ENCODE measurements around the gene PDGFD. TPM values are rescaled to one million over a fixed set of nuclear protein-coding genes. Genes with fewer than 3 reads are reported as not detected.

PDGFD gene
- polyA plus RNA-seq, 1 of the 3 experiments (the other 2 are of a cell fraction): 4.8 TPM

DNA sequence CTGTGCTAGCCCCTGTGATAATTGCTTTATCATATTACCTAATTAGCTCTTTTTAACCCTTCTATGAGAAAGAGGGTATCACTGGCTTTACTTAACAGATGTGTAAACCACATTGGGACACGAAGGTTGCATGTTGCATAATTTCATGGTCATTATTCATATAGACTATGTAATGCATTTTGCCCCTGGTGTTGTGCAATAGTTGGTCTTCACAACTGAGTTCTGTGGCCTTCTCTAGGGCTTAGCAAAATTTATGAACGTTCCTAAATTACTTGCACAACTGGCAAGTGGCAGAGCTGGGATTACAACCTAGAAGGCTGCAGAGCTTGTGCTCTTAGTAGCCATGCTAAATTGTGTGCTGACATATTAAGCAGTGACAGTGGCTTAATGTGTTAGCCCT, 34.6 kb upstream of the PDGFD start:
- no peaks in the 10 kb centered on the region for H3K27me3 ChIP-seq (ENCODE audit: insufficient read depth)
- TF ChIP-seq, protein P1, sequence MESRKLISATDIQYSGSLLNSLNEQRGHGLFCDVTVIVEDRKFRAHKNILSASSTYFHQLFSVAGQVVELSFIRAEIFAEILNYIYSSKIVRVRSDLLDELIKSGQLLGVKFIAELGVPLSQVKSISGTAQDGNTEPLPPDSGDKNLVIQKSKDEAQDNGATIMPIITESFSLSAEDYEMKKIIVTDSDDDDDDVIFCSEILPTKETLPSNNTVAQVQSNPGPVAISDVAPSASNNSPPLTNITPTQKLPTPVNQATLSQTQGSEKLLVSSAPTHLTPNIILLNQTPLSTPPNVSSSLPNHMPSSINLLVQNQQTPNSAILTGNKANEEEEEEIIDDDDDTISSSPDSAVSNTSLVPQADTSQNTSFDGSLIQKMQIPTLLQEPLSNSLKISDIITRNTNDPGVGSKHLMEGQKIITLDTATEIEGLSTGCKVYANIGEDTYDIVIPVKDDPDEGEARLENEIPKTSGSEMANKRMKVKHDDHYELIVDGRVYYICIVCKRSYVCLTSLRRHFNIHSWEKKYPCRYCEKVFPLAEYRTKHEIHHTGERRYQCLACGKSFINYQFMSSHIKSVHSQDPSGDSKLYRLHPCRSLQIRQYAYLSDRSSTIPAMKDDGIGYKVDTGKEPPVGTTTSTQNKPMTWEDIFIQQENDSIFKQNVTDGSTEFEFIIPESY (IDR thresholded peaks at IDR 0.05; ENCODE audit: borderline replicate concordance, low read depth): no peak
- TF ChIP-seq TAF1 (IDR thresholded peaks at IDR 0.05; ENCODE audit: borderline replicate concordance, low read depth, low read length) (no peak), MEF2A (IDR thresholded peaks at IDR 0.05; ENCODE audit: borderline replicate concordance, low read depth) (no peak), POLR2AphosphoS5 (IDR thresholded peaks at IDR 0.05; ENCODE audit: low read depth, low read length) (no peak), FOXM1 (IDR thresholded peaks at IDR 0.05; ENCODE audit: low read depth) (no peak), TCF12 (IDR thresholded peaks at IDR 0.05) (no peak), MXI1 (IDR thresholded peaks at IDR 0.05; ENCODE audit: low read depth, low read length) (no peak), TEAD4 (IDR thresholded peaks at IDR 0.05; ENCODE audit: borderline replicate concordance, insufficient read depth) (no peak), ELF1 (IDR thresholded peaks at IDR 0.05) (no peak), SIN3A (IDR thresholded peaks at IDR 0.05; ENCODE audit: borderline replicate concordance, low read depth, low read length) (no peak), CTCF (IDR thresholded peaks at IDR 0.05) (no peak), FOXJ3 (CRISPR knock-in tag; IDR thresholded peaks at IDR 0.05) (no peak), CHD2 (IDR thresholded peaks at IDR 0.05; ENCODE audit: low read length, partially characterized antibody) (no peak)
- TF ChIP-seq, protein P2, sequence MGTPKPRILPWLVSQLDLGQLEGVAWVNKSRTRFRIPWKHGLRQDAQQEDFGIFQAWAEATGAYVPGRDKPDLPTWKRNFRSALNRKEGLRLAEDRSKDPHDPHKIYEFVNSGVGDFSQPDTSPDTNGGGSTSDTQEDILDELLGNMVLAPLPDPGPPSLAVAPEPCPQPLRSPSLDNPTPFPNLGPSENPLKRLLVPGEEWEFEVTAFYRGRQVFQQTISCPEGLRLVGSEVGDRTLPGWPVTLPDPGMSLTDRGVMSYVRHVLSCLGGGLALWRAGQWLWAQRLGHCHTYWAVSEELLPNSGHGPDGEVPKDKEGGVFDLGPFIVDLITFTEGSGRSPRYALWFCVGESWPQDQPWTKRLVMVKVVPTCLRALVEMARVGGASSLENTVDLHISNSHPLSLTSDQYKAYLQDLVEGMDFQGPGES (IDR thresholded peaks at IDR 0.05; ENCODE audit: low read depth, low read length): no peak
- TF ChIP-seq, protein P3, sequence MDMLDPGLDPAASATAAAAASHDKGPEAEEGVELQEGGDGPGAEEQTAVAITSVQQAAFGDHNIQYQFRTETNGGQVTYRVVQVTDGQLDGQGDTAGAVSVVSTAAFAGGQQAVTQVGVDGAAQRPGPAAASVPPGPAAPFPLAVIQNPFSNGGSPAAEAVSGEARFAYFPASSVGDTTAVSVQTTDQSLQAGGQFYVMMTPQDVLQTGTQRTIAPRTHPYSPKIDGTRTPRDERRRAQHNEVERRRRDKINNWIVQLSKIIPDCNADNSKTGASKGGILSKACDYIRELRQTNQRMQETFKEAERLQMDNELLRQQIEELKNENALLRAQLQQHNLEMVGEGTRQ (IDR thresholded peaks at IDR 0.05; ENCODE audit: borderline replicate concordance, low read depth, low read length): no peak
- TF ChIP-seq, protein P4, sequence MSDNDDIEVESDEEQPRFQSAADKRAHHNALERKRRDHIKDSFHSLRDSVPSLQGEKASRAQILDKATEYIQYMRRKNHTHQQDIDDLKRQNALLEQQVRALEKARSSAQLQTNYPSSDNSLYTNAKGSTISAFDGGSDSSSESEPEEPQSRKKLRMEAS (IDR thresholded peaks at IDR 0.05; ENCODE audit: low read depth): no peak
- H3K36me3 ChIP-seq (replicated peaks in 1 of 2; ENCODE audit: control insufficient read depth in 1 of 2, insufficient read depth in 2 of 2, low read length in 1 of 2): no peaks in the 10 kb centered on the region
- H3K4me3 ChIP-seq (ENCODE audit: low read depth in 2 of 2, low read length in 1 of 2): no peak overlapping the region
- H3K9me3 ChIP-seq: no peaks in the 10 kb centered on the region
- no peak overlapping the region for H2AFZ ChIP-seq (ENCODE audit: low read depth)
- H3F3A ChIP-seq (replicated peaks; ENCODE audit: insufficient read depth): no peaks in the 10 kb centered on the region
- POLR2A ChIA-PET: no interaction called here
- 47% methylated on average over 2 of the region's 2 CpGs for WGBS (ENCODE audit: low lambda C conversion rate)
- DNase-seq: no peak
- CTCF ChIA-PET: interaction anchor here (0.6 to 1.6 kb wide), 2 partner anchors 12 to 1503 kb away, joined by 3 to 4 read pairs; no protein-coding TSS in a partner anchor
- H3K79me2 ChIP-seq (ENCODE audit: insufficient read depth): no peaks in the 10 kb centered on the region
- no peaks in the 10 kb centered on the region for H3K9me2 ChIP-seq
- H4K20me1 ChIP-seq (ENCODE audit: insufficient read depth): no peaks in the 10 kb centered on the region
- H3K4me2 ChIP-seq: no peak overlapping the region
- no peak overlapping the region for H3K9ac ChIP-seq
- H3K27ac ChIP-seq (ENCODE audit: low read depth in 2 of 2, low read length in 1 of 2): no peak overlapping the region
- no peaks in the 10 kb centered on the region; a peak in 1 of 4 replicates for H3K4me1 ChIP-seq (ENCODE audit: control insufficient read depth in 1 of 2, insufficient read depth in 2 of 2, low read depth in 1 of 2, low read length in 1 of 2)
